GM23248 (cell line): ENCODE data around the gene TMEM259. TPM values are rescaled to one million over a fixed set of nuclear protein-coding genes. Genes with fewer than 3 reads are reported as not detected.
A peak's percentile ranks its signal among the peaks of the same experiment; 100 is the strongest.

Experiments used
- DNase-seq: peaks from one replicate; pipeline ENCODE4 v3.0.0-alpha.2; 2015
- H2AFZ ChIP-seq: fragments of 200-600 bp; sonication (generic); 2 replicates; pipeline ENCODE4 v1.6.1; 2016; ENCODE audit warnings: antibody characterized with exemption
- H3F3A ChIP-seq: fragments of 200-600 bp; sonication (generic); 2 replicates; pipeline ENCODE4 v1.6.1; 2016; ENCODE audit warnings: mild to moderate bottlenecking, antibody characterized with exemption, mixed run types; ENCODE audit not compliant: insufficient read depth
- H3K27ac ChIP-seq: fragments of 200-600 bp; sonication (generic); 2 replicates; pipeline ENCODE4 v1.5.1; 2016; ENCODE audit warnings: mild to moderate bottlenecking
- H3K27me3 ChIP-seq: fragments of 200-600 bp; sonication (generic); replicated peaks from 2 replicates; pipeline ENCODE4 v1.6.1; 2016; ENCODE audit warnings: mild to moderate bottlenecking; ENCODE audit not compliant: insufficient read depth
- H3K36me3 ChIP-seq: fragments of 200-600 bp; sonication (generic); 2 replicates; pipeline ENCODE4 v1.6.1; 2016; ENCODE audit warnings: low read depth, mild to moderate bottlenecking
- H3K4me1 ChIP-seq: fragments of 200-600 bp; sonication (generic); 2 replicates; pipeline ENCODE4 v1.6.1; 2016; ENCODE audit warnings: mild to moderate bottlenecking; ENCODE audit not compliant: insufficient read depth
- H3K4me2 ChIP-seq: fragments of 200-600 bp; sonication (generic); one replicate; pipeline ENCODE4 v1.6.1; 2016; ENCODE audit warnings: mild to moderate bottlenecking; ENCODE audit not compliant: unreplicated experiment
- H3K4me3 ChIP-seq: fragments of 200-600 bp; sonication (generic); 2 replicates; pipeline ENCODE4 v1.5.1; 2016; ENCODE audit warnings: mild to moderate bottlenecking
- H3K79me2 ChIP-seq: fragments of 200-600 bp; sonication (generic); 2 replicates; pipeline ENCODE4 v1.6.1; 2016; ENCODE audit warnings: mild to moderate bottlenecking; ENCODE audit not compliant: insufficient read depth
- H3K9ac ChIP-seq: fragments of 200-600 bp; sonication (generic); 2 replicates; pipeline ENCODE4 v1.6.1; 2016; ENCODE audit warnings: mild to moderate bottlenecking
- H3K9me2 ChIP-seq: fragments of 200-600 bp; sonication (generic); 2 replicates; pipeline ENCODE4 v1.6.1; 2016; ENCODE audit warnings: mixed run types, mild to moderate bottlenecking, moderate library complexity; ENCODE audit not compliant: insufficient read depth
- H3K9me3 ChIP-seq: fragments of 200-600 bp; sonication (generic); one replicate; pipeline ENCODE4 v1.6.1; 2017; ENCODE audit warnings: low read depth
- H4K20me1 ChIP-seq: fragments of 200-600 bp; sonication (generic); 2 replicates; pipeline ENCODE4 v1.6.0; 2016; ENCODE audit not compliant: insufficient read depth
- EZH2 ChIP-seq: fragments of 200-600 bp; sonication (generic); IDR thresholded peaks from 2 replicates; pipeline ENCODE4 v1.6.1; 2018; ENCODE audit warnings: antibody characterized with exemption, mild to moderate bottlenecking; ENCODE audit not compliant: insufficient read depth, poor library complexity, severe bottlenecking
- EZH2phosphoT487 ChIP-seq: fragments of 200-600 bp; sonication (generic); IDR thresholded peaks from 2 replicates; pipeline ENCODE4 v1.6.1; 2018; ENCODE audit warnings: antibody characterized with exemption, moderate library complexity, mild to moderate bottlenecking, low read depth; ENCODE audit not compliant: insufficient read depth
- WGBS, 2 experiments: methylation state at CpG; one replicate each; pipeline ENCODE4 v1.1.6; 2015 to 2017; ENCODE audit warnings: low lambda C conversion rate in 2 of 2, low coverage in 1 of 2; ENCODE audit errors: missing lambda C conversion rate in 2 of 2; 5-methylcytosine and 5-hydroxymethylcytosine counted together
- in situ Hi-C: fragments of 300-500 bp; cut with MboI; formaldehyde crosslinking; loops from 2 replicates; pipeline ENCODE4 v1.15.0; 2020
- polyA plus RNA-seq: library from polyadenylated mRNA; unstranded; fragments of >200 nt; fragmentation: Nextera tagmentation; extraction: Ambion mirVana; gene quantifications from 2 replicates; pipeline ENCODE4 v1.2.1, GENCODE V29; 2016
- total RNA-seq: library from RNA; depleted of rRNA; stranded (reverse); fragments of >200 nt; shearing (Covaris generic); gene quantifications from 2 replicates; pipeline ENCODE4 v1.2.3, GENCODE V29; 2014

The TMEM259 gene
- total and polyA plus RNA-seq, 2 experiments from 2014 or later = 79.7 to 132 TPM

DNA sequence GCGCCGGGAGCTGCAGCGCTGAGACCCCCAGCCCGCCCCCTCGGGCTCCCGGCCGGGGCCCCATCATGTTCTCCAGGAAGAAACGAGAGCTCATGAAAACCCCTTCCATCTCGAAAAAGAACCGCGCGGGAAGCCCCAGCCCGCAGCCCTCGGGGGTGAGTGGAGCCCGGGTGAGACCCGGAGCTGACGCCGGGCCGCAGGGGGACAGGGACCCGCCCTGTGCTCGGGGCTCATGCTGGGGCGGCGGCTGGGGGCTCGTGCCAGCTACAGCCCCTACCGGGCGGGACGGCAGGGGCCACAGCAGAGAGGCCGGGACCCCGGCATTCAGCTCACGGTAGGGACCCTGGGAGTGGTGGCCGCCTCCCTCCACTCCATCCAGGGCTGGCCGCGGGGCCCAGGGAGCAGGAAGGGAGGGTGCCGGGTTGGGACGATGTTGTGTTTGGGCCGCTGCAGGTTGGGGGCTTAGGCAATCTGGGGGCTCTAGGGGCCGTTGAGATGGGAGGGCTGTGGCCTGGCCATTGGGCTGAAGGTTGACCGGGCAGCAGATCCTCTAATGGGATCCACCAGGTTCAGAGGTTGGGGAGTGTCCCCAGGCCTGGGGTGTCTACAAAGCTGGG lies 46.5 kb upstream of the TMEM259 start:
- H3K4me3 ChIP-seq = peak overlapping the region; percentile 59
- DNase-seq = no peak
- peak overlapping the region; percentile 12; the same call in 1 of the 2 replicates for H2AFZ ChIP-seq
- 4 to 7% methylated on average over 29 to 38 of the region's 38 CpGs for WGBS, 2 experiments
- no peak for TF ChIP-seq EZH2
- no peak for TF ChIP-seq EZH2phosphoT487
- H4K20me1 ChIP-seq = no peaks in the 10 kb centered on the region
- H3K27ac ChIP-seq = no peak overlapping the region
- H3K27me3 ChIP-seq = peaks cover 31% of the 10 kb centered on the region
- H3K9ac ChIP-seq = peak overlapping the region; percentile 51; the same call in 1 of the 2 replicates
- no peaks in the 10 kb centered on the region for H3K79me2 ChIP-seq
- H3K9me3 ChIP-seq = no peaks in the 10 kb centered on the region
- no peaks in the 10 kb centered on the region for H3F3A ChIP-seq
- H3K4me2 ChIP-seq = peak overlapping the region; percentile 73
- H3K9me2 ChIP-seq = no peaks in the 10 kb centered on the region
- in situ Hi-C loops = no loop called here
- no peaks in the 10 kb centered on the region for H3K4me1 ChIP-seq
- no peaks in the 10 kb centered on the region for H3K36me3 ChIP-seq

DNA sequence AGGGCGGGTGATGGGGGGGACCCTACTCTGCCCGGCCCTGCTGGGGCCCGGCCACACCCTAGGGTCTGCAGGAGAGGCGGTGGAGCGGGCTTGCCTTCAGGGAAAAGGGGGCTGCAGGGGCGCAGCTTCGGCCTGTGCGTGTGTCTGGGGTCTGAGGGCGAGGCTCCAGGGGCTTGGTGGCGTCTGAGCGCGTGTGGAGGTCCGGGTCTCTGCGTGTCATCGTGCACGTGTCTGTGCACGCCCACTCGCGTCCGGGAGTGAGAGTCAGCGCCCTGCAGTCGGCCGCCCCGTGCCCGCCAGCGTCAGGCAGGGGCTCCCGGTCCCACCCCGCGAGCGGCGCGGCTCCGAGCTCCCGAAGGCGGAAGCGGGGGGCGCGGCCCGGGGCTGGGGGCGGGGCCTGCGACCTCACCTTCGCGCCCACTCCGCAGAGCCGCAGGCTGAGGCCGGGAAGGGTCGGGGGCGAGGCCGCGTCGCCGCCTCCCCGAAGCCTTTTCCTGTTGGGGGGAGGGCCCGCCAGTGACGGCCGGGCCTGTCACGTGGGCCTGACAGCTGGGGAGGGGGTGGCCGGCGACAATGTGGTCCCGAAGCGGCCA lies 45.9 kb upstream of the TMEM259 start, which contains the start of gene ARHGAP45:
TSS of gene ARHGAP45 (plus strand) at position 420 of the 593 bp plus-strand sequence. CDS start 239 bp downstream, outside the sequence.
- no peaks in the 10 kb centered on the region for H3K4me1 ChIP-seq
- H3K4me2 ChIP-seq = peak within 1 kb of the TSS; percentile 73
- no peaks in the 10 kb centered on the region for H3F3A ChIP-seq
- peak within 1 kb of the TSS; percentile 12; the same call in 1 of the 2 replicates for H2AFZ ChIP-seq
- DNase-seq = peak; percentile 63
- H3K9ac ChIP-seq = peak within 1 kb of the TSS; percentile 51; the same call in 1 of the 2 replicates
- no peaks in the 10 kb centered on the region for H3K9me3 ChIP-seq
- 5 to 11% methylated on average over 21 to 47 of the region's 61 CpGs for WGBS, 2 experiments
- in situ Hi-C loops = no loop called here
- no peaks in the 10 kb centered on the region for H3K79me2 ChIP-seq
- no peaks in the 10 kb centered on the region for H3K36me3 ChIP-seq
- H3K27me3 ChIP-seq = peaks cover 31% of the 10 kb centered on the region
- no peaks in the 10 kb centered on the region for H3K9me2 ChIP-seq
- H4K20me1 ChIP-seq = no peaks in the 10 kb centered on the region
- H3K27ac ChIP-seq = no peak within 1 kb of the TSS
- TF ChIP-seq EZH2phosphoT487 = no peak
- TF ChIP-seq EZH2 = no peak
- peak within 1 kb of the TSS; percentile 59 for H3K4me3 ChIP-seq

DNA sequence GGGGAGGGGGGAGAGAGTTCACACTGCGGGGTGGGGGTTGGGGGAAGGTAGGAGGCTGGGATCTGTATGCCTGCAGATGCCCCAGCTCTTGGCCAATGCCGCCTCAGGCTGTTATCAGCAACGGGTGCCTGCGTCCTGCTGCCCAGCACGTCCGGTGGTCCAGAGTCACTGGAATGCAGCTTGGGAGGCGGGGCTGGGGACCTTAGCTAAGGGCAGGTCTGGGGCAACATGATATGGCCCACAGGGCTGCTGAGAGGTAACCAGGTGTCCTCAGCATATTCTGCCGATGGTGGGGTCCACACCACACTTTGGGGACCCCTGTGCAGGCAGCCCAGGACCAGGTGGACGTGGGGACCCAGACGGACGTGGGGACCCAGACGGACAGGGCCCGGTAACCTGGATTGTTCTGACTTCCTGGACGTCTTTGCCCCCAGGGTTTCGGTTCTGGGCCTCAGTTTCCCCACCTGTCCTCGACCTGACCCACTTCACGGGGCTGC lies 45.4 kb upstream of the TMEM259 start:
- DNase-seq = no peak
- 35 to 46% methylated on average over 13 to 17 of the region's 17 CpGs for WGBS, 2 experiments
- H3K9me2 ChIP-seq = no peaks in the 10 kb centered on the region
- H3K27ac ChIP-seq = no peak overlapping the region
- H3K4me1 ChIP-seq = no peaks in the 10 kb centered on the region
- in situ Hi-C loops = no loop called here
- no peaks in the 10 kb centered on the region for H3K9me3 ChIP-seq
- H3K4me2 ChIP-seq = peak overlapping the region; percentile 73
- no peak overlapping the region; the same call in 1 of the 2 replicates for H3K9ac ChIP-seq
- no peaks in the 10 kb centered on the region for H3K79me2 ChIP-seq
- H3K27me3 ChIP-seq = peaks cover 31% of the 10 kb centered on the region
- TF ChIP-seq EZH2phosphoT487 (no peak), EZH2 (no peak)
- H4K20me1 ChIP-seq = no peaks in the 10 kb centered on the region
- H3F3A ChIP-seq = no peaks in the 10 kb centered on the region
- H3K4me3 ChIP-seq = no peak overlapping the region
- H3K36me3 ChIP-seq = no peaks in the 10 kb centered on the region
- H2AFZ ChIP-seq = no peak overlapping the region; the same call in 1 of the 2 replicates

DNA sequence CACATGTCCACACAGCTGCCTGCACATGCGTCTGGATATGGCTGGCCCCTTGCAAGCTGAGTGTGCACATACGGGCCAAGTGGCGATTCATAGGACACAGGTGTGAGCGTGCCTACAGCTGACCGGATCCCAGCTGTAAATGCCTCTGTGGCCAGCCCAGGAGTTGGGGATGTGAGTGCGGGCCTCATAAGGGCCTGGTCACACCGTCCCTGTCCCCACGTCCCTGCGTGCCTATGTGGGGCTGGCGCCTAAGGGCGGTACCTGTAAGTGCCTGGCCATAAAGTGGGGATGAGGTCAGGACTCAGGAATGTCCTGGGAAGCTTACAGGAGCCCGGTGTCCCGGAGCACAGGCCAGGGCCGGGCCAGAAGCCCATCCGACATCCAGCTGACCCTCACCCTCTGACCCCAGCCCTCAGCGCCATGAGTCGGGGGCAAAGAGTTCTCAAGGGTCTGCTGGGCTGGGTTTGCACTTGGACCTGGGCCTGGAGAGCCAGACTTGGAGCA lies 44.7 kb upstream of the TMEM259 start:
- no peak for DNase-seq
- H3F3A ChIP-seq = no peaks in the 10 kb centered on the region
- in situ Hi-C loops = no loop called here
- H2AFZ ChIP-seq = no peak overlapping the region
- H3K9me3 ChIP-seq = no peaks in the 10 kb centered on the region
- H4K20me1 ChIP-seq = no peaks in the 10 kb centered on the region
- no peak overlapping the region for H3K4me2 ChIP-seq
- H3K27me3 ChIP-seq = peaks cover 24% of the 10 kb centered on the region
- H3K27ac ChIP-seq = no peak overlapping the region
- no peaks in the 10 kb centered on the region for H3K36me3 ChIP-seq
- H3K79me2 ChIP-seq = no peaks in the 10 kb centered on the region
- H3K4me3 ChIP-seq = no peak overlapping the region
- H3K9ac ChIP-seq = no peak overlapping the region
- H3K9me2 ChIP-seq = no peaks in the 10 kb centered on the region
- WGBS, 2 experiments = 70 to 80% methylated on average over 17 of the region's 17 CpGs
- no peak for TF ChIP-seq EZH2phosphoT487
- TF ChIP-seq EZH2 = no peak
- H3K4me1 ChIP-seq = no peaks in the 10 kb centered on the region
